ENCODE data around the gene SPEN. TPM values are rescaled to one million over a fixed set of nuclear protein-coding genes. Genes with fewer than 3 reads are reported as not detected.
A peak's percentile ranks its signal among the peaks of the same experiment; 100 is the strongest.
"Not testable (repeated sequence)": the region's sequence is repeated elsewhere in the genome, so short reads cannot be mapped to it uniquely, and the experiment has no call there.

Gene SPEN
- total and polyA plus RNA-seq, 7 experiments from 2014 or later = 10.1 to 92.1 (median 77.9) TPM

DNA sequence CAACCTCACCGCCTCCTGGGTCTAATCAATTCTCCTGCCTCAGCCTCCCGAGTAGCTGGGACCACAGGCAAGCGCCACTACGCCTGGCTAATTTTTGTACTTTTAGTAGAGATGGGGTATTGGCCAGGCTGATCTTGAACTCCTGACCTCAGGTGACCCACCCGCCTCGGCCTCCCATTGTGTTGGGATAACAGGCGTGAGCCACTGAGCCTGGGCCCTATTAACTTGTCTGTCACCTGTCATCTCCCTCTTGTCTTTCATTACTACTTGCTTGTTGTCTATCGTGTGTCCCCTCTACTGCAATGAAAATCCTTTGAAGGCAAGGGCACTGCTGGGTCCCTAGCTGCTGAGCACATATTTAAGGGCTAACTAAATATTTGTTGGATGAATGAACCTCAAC, 43.4 kb upstream of the SPEN start:
- H3K4me3 ChIP-seq (ENCODE audit: low read length) = no peak overlapping the region
- DNase-seq = no peak

GRCh38 chr1:15807121-15807520, 40.4 kb upstream of the SPEN start:
- Histone ChIP-seq H3K9me3 (ENCODE audit: control insufficient read depth in 2 of 3, low read length in 3 of 3) (no peaks in the 10 kb centered on the region), H3K27me3 (ENCODE audit: control insufficient read depth in 2 of 2, insufficient read depth in 2 of 2, low read length in 2 of 2) (no peaks in the 10 kb centered on the region), H3K27ac (ENCODE audit: low read depth, low read length) (no peak overlapping the region), H3K4me1 (ENCODE audit: control insufficient read depth in 2 of 2, insufficient read depth in 2 of 2, low read length in 2 of 2) (no peaks in the 10 kb centered on the region), H3K36me3 (ENCODE audit: control insufficient read depth in 2 of 3, insufficient read depth in 3 of 3, low read length in 3 of 3) (no peaks in the 10 kb centered on the region), H3K4me3 (ENCODE audit: low read length) (no peak overlapping the region)
- POLR2A ChIA-PET = no interaction called here
- Mint-ChIP-seq H3K4me3 (no peak overlapping the region), H3K9me3 (peaks cover 0 to 4% (median 0%) of the 10 kb centered on the region in 11 donors), H3K4me1 (no peaks in the 10 kb centered on the region), H3K36me3 (no peaks in the 10 kb centered on the region), H3K27ac (no peak overlapping the region), H3K27me3 (peaks cover 0 to 7% (median 3%) of the 10 kb centered on the region in 5 donors)
- intact Hi-C loops (cut with micrococcal nuclease) = no loop called here
- ATAC-seq (no peak), DNase-seq (no peak)
- CTCF ChIA-PET = no interaction called here

More for the DNA sequence above, 43.4 kb upstream of the SPEN start:
- POLR2A ChIA-PET = no interaction called here
- H3K27me3 ChIP-seq (ENCODE audit: control insufficient read depth in 2 of 2, insufficient read depth in 2 of 2, low read length in 2 of 2) = no peaks in the 10 kb centered on the region
- H3K36me3 ChIP-seq (ENCODE audit: control insufficient read depth in 2 of 3, insufficient read depth in 3 of 3, low read length in 3 of 3) = no peaks in the 10 kb centered on the region
- no peaks in the 10 kb centered on the region for H3K9me3 ChIP-seq (ENCODE audit: control insufficient read depth in 2 of 3, low read length in 3 of 3)
- H3K4me3 Mint-ChIP-seq = no peak overlapping the region
- intact Hi-C loops (cut with micrococcal nuclease) = no loop called here
- ATAC-seq = no peak
- H3K36me3 Mint-ChIP-seq = no peaks in the 10 kb centered on the region
- H3K27me3 Mint-ChIP-seq = peaks cover 0 to 15% (median 6%) of the 10 kb centered on the region in 5 donors
- CTCF ChIA-PET = interaction anchor here (0.7 to 1.2 kb wide), 4 partner anchors 11 to 373 kb away, joined by 3 to 6 read pairs (median 4); no protein-coding TSS in a partner anchor
- peak overlapping the region in 1 of 9 donors; percentile 83 for H3K27ac Mint-ChIP-seq
- H3K4me1 ChIP-seq (ENCODE audit: control insufficient read depth in 2 of 2, insufficient read depth in 2 of 2, low read length in 2 of 2) = no peaks in the 10 kb centered on the region
- no peak overlapping the region for H3K27ac ChIP-seq (ENCODE audit: low read depth, low read length)
- no peaks in the 10 kb centered on the region for H3K4me1 Mint-ChIP-seq
- H3K9me3 Mint-ChIP-seq = peaks cover 0 to 2% (median 0%) of the 10 kb centered on the region in 11 donors

DNA sequence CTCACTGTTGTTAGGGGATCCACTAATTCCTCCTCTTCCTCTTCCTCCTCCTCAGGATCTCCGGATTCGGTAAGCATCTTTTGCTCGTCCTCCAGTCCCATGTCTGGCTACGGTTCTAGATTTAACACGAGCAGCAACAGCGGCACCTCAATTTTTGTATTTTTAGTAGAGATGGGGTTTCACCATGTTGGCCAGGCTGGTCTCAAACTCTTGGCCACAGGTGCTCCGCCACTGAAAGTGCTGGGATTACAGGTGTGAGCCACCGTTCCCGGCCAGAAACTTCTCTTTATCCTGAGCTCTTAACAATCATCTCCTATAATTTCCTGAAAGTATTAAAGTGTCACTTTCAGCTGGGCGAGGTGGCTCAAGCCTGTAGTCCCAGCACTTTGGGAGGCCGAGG, 40.0 kb upstream of the SPEN start, which contains the start of gene UQCRHL:
TSS of gene UQCRHL (minus strand) at position 101 of the 400 bp plus-strand sequence. CDS start at position 101, 0 bp downstream.
- CTCF ChIA-PET = interaction anchor here (0.7 kb wide), 1 partner anchor 269 kb away, joined by 4 read pairs; no protein-coding TSS in a partner anchor
- H3K4me1 Mint-ChIP-seq; H3K4me3 Mint-ChIP-seq; H3K9me3 Mint-ChIP-seq; H3K9me3 ChIP-seq (ENCODE audit: control insufficient read depth in 2 of 3, low read length in 3 of 3); H3K36me3 Mint-ChIP-seq; H3K27me3 Mint-ChIP-seq; POLR2A ChIA-PET; H3K27me3 ChIP-seq (ENCODE audit: control insufficient read depth in 2 of 2, insufficient read depth in 2 of 2, low read length in 2 of 2); H3K4me3 ChIP-seq (ENCODE audit: low read length); H3K36me3 ChIP-seq (ENCODE audit: control insufficient read depth in 2 of 3, insufficient read depth in 3 of 3, low read length in 3 of 3); DNase-seq; intact Hi-C loops (cut with micrococcal nuclease); H3K27ac ChIP-seq (ENCODE audit: low read depth, low read length); ATAC-seq; H3K4me1 ChIP-seq (ENCODE audit: control insufficient read depth in 2 of 2, insufficient read depth in 2 of 2, low read length in 2 of 2): not testable (repeated sequence)
- peak within 1 kb of the TSS in 1 of 9 donors; percentile 46 for H3K27ac Mint-ChIP-seq

DNA sequence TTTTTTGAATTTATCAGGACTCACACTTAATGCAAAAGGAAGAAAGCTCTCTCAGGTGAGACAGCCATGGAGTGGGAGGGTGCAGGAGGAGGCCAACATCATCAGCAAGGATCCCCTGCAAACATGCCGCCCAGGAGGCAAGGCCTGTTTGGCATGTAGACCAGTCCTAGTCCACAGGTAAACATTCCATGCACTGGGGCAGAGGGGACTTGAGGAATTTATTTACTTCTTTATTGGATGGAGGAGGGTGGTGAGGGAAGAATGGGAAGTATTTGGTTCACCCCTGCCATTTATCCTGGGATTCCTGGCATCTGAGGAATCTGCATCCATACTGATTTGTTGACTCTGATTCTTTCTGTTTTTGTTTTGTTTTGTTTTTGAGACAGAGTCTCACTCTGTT, 38.6 kb upstream of the SPEN start:
- no peak for DNase-seq
- Histone ChIP-seq H3K36me3 (ENCODE audit: control insufficient read depth in 2 of 3, insufficient read depth in 3 of 3, low read length in 3 of 3) (no peaks in the 10 kb centered on the region), H3K27me3 (ENCODE audit: control insufficient read depth in 2 of 2, insufficient read depth in 2 of 2, low read length in 2 of 2) (no peaks in the 10 kb centered on the region), H3K9me3 (ENCODE audit: control insufficient read depth in 2 of 3, low read length in 3 of 3) (no peaks in the 10 kb centered on the region), H3K27ac (ENCODE audit: low read depth, low read length) (no peak overlapping the region), H3K4me3 (ENCODE audit: low read length) (no peak overlapping the region), H3K4me1 (ENCODE audit: control insufficient read depth in 2 of 2, insufficient read depth in 2 of 2, low read length in 2 of 2) (no peaks in the 10 kb centered on the region)
- no peak overlapping the region for H3K27ac Mint-ChIP-seq
- no peaks in the 10 kb centered on the region for H3K4me1 Mint-ChIP-seq
- no peaks in the 10 kb centered on the region for H3K36me3 Mint-ChIP-seq
- H3K4me3 Mint-ChIP-seq = no peak overlapping the region
- ChIA-PET POLR2A (no interaction called here), CTCF (no interaction called here)
- no peak for ATAC-seq
- H3K27me3 Mint-ChIP-seq = no peaks in the 10 kb centered on the region
- peaks cover 0 to 4% (median 0%) of the 10 kb centered on the region in 11 donors for H3K9me3 Mint-ChIP-seq
- intact Hi-C loops (cut with micrococcal nuclease) = no loop called here

GRCh38 chr1:15810073-15810472, 37.4 kb upstream of the SPEN start:
- no peaks in the 10 kb centered on the region for H3K36me3 ChIP-seq (ENCODE audit: control insufficient read depth in 2 of 3, insufficient read depth in 3 of 3, low read length in 3 of 3)
- H3K27me3 ChIP-seq (ENCODE audit: control insufficient read depth in 2 of 2, insufficient read depth in 2 of 2, low read length in 2 of 2) = no peaks in the 10 kb centered on the region
- no peak for ATAC-seq
- ChIA-PET POLR2A (no interaction called here), CTCF (interaction anchor here (1.1 kb wide), 1 partner anchor 19 kb away, joined by 3 read pairs; no protein-coding TSS in a partner anchor)
- no peaks in the 10 kb centered on the region for H3K9me3 ChIP-seq (ENCODE audit: control insufficient read depth in 2 of 3, low read length in 3 of 3)
- Mint-ChIP-seq H3K4me1 (no peaks in the 10 kb centered on the region), H3K4me3 (no peak overlapping the region), H3K9me3 (peaks cover 0 to 4% (median 0%) of the 10 kb centered on the region in 11 donors), H3K27ac (no peak overlapping the region), H3K36me3 (no peaks in the 10 kb centered on the region), H3K27me3 (no peaks in the 10 kb centered on the region)
- no peak for DNase-seq
- no peaks in the 10 kb centered on the region for H3K4me1 ChIP-seq (ENCODE audit: control insufficient read depth in 2 of 2, insufficient read depth in 2 of 2, low read length in 2 of 2)
- intact Hi-C loops (cut with micrococcal nuclease) = no loop called here
- no peak overlapping the region for H3K4me3 ChIP-seq (ENCODE audit: low read length)
- H3K27ac ChIP-seq (ENCODE audit: low read depth, low read length) = no peak overlapping the region

- intact Hi-C loops (cut with micrococcal nuclease) = loop anchor here in 1 of 2 donors (5.0 kb wide), 1 partner anchor 101 kb away; no protein-coding TSS in a partner anchor
- no peak overlapping the region for H3K27ac Mint-ChIP-seq
- Histone ChIP-seq H3K4me1 (ENCODE audit: control insufficient read depth in 2 of 2, insufficient read depth in 2 of 2, low read length in 2 of 2) (no peaks in the 10 kb centered on the region), H3K27me3 (ENCODE audit: control insufficient read depth in 2 of 2, insufficient read depth in 2 of 2, low read length in 2 of 2) (no peaks in the 10 kb centered on the region), H3K36me3 (ENCODE audit: control insufficient read depth in 2 of 3, insufficient read depth in 3 of 3, low read length in 3 of 3) (no peaks in the 10 kb centered on the region), H3K4me3 (ENCODE audit: low read length) (no peak overlapping the region), H3K9me3 (ENCODE audit: control insufficient read depth in 2 of 3, low read length in 3 of 3) (no peaks in the 10 kb centered on the region), H3K27ac (ENCODE audit: low read depth, low read length) (no peak overlapping the region)
- peak overlapping the region in 1 of 10 donors; percentile 13 for H3K4me3 Mint-ChIP-seq
- DNase-seq = no peak
- ChIA-PET CTCF (interaction anchor here (0.6 to 1.1 kb wide), 4 partner anchors 13 to 163 kb away, joined by 3 to 6 read pairs (median 3); no protein-coding TSS in a partner anchor), POLR2A (interaction anchor here (0.7 to 1.9 kb wide), 4 partner anchors 17 to 253 kb away, joined by 3 to 19 read pairs (median 6); no protein-coding TSS in a partner anchor)
- peaks cover 4 to 14% (median 5%) of the 10 kb centered on the region in 7 donors for H3K4me1 Mint-ChIP-seq
- ATAC-seq = no peak
- H3K36me3 Mint-ChIP-seq = peaks cover 0 to 4% (median 3%) of the 10 kb centered on the region in 5 donors
- no peaks in the 10 kb centered on the region for H3K9me3 Mint-ChIP-seq
- no peaks in the 10 kb centered on the region for H3K27me3 Mint-ChIP-seq
These were observed 30.8 kb upstream of the SPEN start for GRCh38 chr1:15816674-15817073.

DNA sequence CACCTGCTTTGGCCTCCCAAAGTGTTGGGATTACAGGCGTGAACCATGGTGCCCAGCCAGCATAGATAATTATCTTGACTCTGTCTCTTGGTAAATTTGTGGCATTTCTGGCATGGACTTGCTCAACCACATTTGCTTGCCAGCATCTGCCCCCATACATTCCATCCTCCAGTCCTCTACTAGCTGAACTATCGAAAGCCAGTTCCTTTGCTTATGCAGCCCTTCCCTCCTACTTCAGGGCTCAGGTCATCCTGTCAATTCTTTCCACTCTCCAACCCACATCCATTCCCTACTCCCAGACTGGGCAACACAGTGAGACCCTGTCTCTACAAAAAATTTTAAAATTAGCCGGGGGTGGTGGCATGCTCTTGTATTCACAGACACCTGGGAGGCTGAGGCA, 27.0 kb upstream of the SPEN start:
- Mint-ChIP-seq H3K27me3 (no peaks in the 10 kb centered on the region), H3K9me3 (no peaks in the 10 kb centered on the region), H3K4me1 (peaks cover 3 to 14% (median 4%) of the 10 kb centered on the region in 7 donors), H3K36me3 (peaks cover 0 to 4% (median 3%) of the 10 kb centered on the region in 5 donors), H3K27ac (no peak overlapping the region), H3K4me3 (no peak overlapping the region)
- DNase-seq (no peak), ATAC-seq (no peak)
- Histone ChIP-seq H3K36me3 (ENCODE audit: control insufficient read depth in 2 of 3, insufficient read depth in 3 of 3, low read length in 3 of 3) (no peaks in the 10 kb centered on the region), H3K27me3 (ENCODE audit: control insufficient read depth in 2 of 2, insufficient read depth in 2 of 2, low read length in 2 of 2) (no peaks in the 10 kb centered on the region), H3K4me3 (ENCODE audit: low read length) (no peak overlapping the region), H3K9me3 (ENCODE audit: control insufficient read depth in 2 of 3, low read length in 3 of 3) (no peaks in the 10 kb centered on the region), H3K4me1 (ENCODE audit: control insufficient read depth in 2 of 2, insufficient read depth in 2 of 2, low read length in 2 of 2) (no peaks in the 10 kb centered on the region), H3K27ac (ENCODE audit: low read depth, low read length) (no peak overlapping the region)
- intact Hi-C loops (cut with micrococcal nuclease) = no loop called here
- ChIA-PET POLR2A (interaction anchor here (0.6 to 5.2 kb wide), 3 partner anchors 13 to 454 kb away, joined by 3 to 39 read pairs (median 3); no protein-coding TSS in a partner anchor), CTCF (no interaction called here)

All from naive thymus-derived CD4-positive, alpha-beta T cell (primary cell).